Measurements from ENCODE around the gene THRB.

DNA sequence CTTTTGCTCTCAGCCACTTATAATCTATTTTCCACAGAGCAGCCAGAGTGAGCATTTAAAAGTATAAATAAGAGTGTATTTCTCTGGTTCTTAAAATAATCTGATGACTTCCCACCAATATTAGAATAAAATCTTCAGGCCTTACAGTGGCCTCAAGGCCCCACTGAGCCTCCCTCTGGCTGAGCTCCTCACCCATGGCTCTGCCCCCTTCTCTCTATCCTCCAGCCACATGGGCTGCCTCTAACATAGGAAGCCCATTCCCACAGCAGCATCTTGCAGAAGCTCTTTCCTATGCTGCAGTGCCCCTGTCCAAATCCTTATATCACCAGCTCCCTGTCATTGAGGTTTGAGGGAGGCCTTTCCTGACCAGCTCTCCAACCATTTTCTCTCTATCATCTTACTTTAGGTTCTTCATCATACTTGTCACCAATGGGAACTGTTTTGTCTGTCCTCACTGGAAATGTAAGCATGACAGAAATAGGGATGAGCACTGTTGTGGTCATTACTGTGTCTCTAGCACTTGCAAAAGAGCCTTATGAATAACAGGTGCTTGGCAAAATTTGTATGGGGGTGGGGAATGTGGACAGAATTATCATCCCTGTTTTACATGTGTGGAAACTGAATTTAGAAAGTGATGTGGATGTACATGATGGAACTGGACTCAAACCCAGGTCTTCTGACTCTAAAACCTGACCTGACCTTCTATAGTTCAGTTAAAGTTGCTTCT, 299.0 kb downstream of the THRB start:
- TF ChIP-seq ZNF589 (CRISPR knock-in tag; IDR thresholded peaks at IDR 0.05; ENCODE audit: low read depth), result no peak
- no peak for TF ChIP-seq ZNF184 (CRISPR knock-in tag; IDR thresholded peaks at IDR 0.05)
- no peak for TF ChIP-seq ETS2 (tag; IDR thresholded peaks at IDR 0.05; ENCODE audit: borderline replicate concordance, poor library complexity, severe bottlenecking)
- TF ChIP-seq MEF2A (IDR thresholded peaks at IDR 0.05; ENCODE audit: control insufficient read depth, low read depth, low read length), result no peak
- no peak for TF ChIP-seq USF1 (CRISPR knock-in tag; IDR thresholded peaks at IDR 0.05)
- no peak for TF ChIP-seq ZNF24 (IDR thresholded peaks at IDR 0.05)
- TF ChIP-seq ZKSCAN1 (IDR thresholded peaks at IDR 0.05; ENCODE audit: low read depth, low read length), result no peak
- no peak for TF ChIP-seq NRF1 (conservative IDR thresholded peaks at IDR 0.05 in 1 of 2, IDR thresholded peaks at IDR 0.05 in 1 of 2)
- no peak for TF ChIP-seq KLF10 (CRISPR knock-in tag; IDR thresholded peaks at IDR 0.05)

Measured in K562 (cell line).